Right ventricle myocardium superior (tissue), 1 donor: ENCODE results near the gene TTC28. TPM values are rescaled to one million over a fixed set of nuclear protein-coding genes. Genes with fewer than 3 reads are reported as not detected.
"Not testable (repeated sequence)": the region's sequence is repeated elsewhere in the genome, so short reads cannot be mapped to it uniquely, and the experiment has no call there.

Experiments used
- ATAC-seq: fragments of 200-7000 bp; cut with Tn5 transposase; one replicate; pipeline ENCODE4 v1.9.1; 2020; ENCODE audit warnings: mild to moderate bottlenecking; ENCODE audit not compliant: poor library complexity
- DNase-seq: peaks from one replicate; pipeline ENCODE4 v3.0.0-alpha.2; 2020
- intact Hi-C: fragments of 100-400 bp; cut with DNase I; formaldehyde crosslinking; loops from one replicate; pipeline ENCODE4 v1.11.2; 2022
- total RNA-seq: library from RNA; stranded (reverse); fragmentation: NEBNext Ultra II Directional; extraction: Animal tissue kit (Norgen Biotek cat#: 25700); gene quantifications from one replicate; pipeline ENCODE4 v1.2.1, GENCODE V29; 2021
- donor health status: DM: no; HTN: yes; CAD: no; lungs with severe emphysema.

Gene TTC28
- total RNA-seq, 1 donor from 2014 or later = 12.2 TPM

GRCh38 chr22:28473258-28473657, 206.4 kb downstream of the TTC28 start:
- intact Hi-C loops = no loop called here
- ATAC-seq (no peak), DNase-seq (no peak)

DNA sequence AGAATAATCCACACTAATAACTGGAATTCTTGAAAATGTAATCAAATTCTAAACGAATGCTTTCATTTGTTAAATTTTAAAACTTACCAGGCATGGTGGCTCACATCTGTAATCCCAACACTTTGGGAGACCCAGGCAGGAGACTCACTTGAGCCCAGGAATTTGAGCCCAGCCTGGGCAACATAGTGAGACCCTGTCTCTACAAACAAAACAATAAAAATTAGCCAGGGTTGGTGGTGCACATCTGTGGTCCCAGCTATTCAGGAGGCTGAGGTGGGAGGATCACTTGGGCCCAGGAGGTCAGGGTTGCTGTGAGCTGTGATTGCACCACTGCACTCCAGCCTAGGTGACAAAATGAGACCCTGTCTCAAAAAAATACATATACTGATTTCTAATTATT, 212.6 kb downstream of the TTC28 start:
- DNase-seq, intact Hi-C loops, ATAC-seq: not testable (repeated sequence)

- ATAC-seq (no peak), DNase-seq (no peak)
- intact Hi-C loops = no loop called here
These were observed 213.2 kb downstream of the TTC28 start for GRCh38 chr22:28466399-28466798.

- ATAC-seq = no peak
- intact Hi-C loops = no loop called here
These were observed 213.8 kb downstream of the TTC28 start for GRCh38 chr22:28465841-28466240.

DNA sequence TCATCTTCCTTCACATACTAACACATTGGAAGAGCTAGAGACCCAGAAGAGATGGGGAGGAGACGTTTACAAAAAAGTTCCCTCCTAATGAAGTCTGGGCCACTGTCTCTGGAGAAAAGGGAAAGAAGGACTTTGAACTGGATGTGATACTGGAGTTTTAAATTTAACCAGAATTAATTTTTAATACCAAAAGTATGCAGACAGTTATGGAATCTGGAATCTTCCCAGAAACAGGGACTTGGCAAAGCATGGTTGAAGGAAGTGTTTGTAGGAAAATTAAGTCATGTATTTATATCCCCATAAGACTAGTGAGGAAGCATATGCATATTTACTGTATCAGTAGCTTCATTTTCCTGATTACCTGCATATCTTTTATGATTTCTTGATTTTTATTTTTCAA, 215.5 kb downstream of the TTC28 start:
- ATAC-seq = no peak
- intact Hi-C loops = no loop called here
- no peak for DNase-seq

More at GRCh38 chr22:28465841-28466240, 213.8 kb downstream of the TTC28 start:
- no peak for DNase-seq

- DNase-seq, intact Hi-C loops, ATAC-seq: not testable (repeated sequence)
These were observed 216.2 kb downstream of the TTC28 start for GRCh38 chr22:28463408-28463807.

DNA sequence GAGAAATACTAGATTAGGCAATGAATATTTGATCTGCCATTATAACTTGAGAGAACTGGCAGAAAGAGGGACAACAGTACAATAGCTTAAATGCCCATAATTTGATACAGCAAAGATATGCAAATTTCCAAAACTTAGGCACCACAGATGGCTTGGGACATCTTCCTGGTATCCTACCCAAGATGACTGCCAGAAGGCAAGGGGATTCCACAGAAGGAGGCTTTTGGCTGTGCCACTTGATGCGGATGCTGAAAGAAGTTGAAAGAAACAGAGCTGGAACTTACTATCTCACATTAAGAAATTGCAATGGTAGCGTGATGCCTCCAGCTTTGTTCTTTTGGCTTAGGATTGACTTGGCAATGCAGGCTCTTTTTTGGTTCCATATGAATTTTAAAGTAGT, 216.7 kb downstream of the TTC28 start:
- no peak for DNase-seq
- intact Hi-C loops = no loop called here
- ATAC-seq = no peak

GRCh38 chr22:28462041-28462440, 217.6 kb downstream of the TTC28 start:
- intact Hi-C loops = no loop called here
- DNase-seq = no peak
- no peak for ATAC-seq

- DNase-seq = no peak
- intact Hi-C loops = no loop called here
- no peak for ATAC-seq
These were observed 225.1 kb downstream of the TTC28 start for GRCh38 chr22:28454431-28455064.

DNA sequence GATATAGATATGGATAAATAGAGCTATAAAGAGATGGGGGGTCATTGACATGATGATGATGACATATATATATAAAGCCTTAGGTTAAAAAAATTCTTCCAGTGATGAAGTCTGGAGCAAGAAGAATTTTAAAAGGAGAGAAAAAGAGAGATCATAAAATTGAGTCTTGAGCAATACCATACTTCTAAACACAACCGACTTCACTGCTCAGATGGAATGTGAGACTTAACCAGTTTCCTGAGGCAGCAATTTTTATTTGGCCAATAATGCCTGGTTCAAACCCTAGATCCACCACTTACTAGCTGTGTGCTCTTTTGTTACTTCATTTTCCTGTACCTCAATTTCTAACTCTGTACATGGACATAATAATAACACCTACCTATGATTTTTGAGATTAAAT, 229.5 kb downstream of the TTC28 start:
- DNase-seq (no peak), ATAC-seq (no peak)
- intact Hi-C loops = no loop called here

GRCh38 chr22:28449041-28449440, 230.6 kb downstream of the TTC28 start:
- DNase-seq = no peak
- no peak for ATAC-seq
- intact Hi-C loops = loop anchor here (10.0 kb wide), 2 partner anchors 184 to 394 kb away; no protein-coding TSS in a partner anchor

DNA sequence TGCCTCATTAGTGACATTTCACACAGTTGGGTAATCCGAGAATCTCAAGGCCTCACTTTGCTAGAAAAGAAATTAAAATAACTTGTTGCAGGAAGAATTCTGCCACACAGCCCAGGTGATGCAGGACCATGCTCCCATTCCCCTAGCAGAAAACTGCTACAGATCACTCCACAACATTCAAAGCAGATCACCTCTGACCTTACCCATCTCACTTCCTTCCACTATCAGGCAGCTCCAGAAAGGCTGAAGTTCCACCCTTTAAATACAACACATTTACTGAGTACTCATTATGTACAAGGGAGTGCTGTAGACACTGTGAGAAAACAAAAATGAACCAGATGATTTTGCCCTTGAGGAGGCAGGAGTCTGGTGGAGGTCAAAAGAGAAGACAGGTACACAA, 231.0 kb downstream of the TTC28 start:
- intact Hi-C loops = loop anchor here (10.0 kb wide), 2 partner anchors 184 to 394 kb away; no protein-coding TSS in a partner anchor
- DNase-seq (no peak), ATAC-seq (no peak)

GRCh38 chr22:28444659-28445058, 235.0 kb downstream of the TTC28 start:
- intact Hi-C loops = loop anchor here (10.0 kb wide), 2 partner anchors 180 to 390 kb away; no protein-coding TSS in a partner anchor
- DNase-seq (no peak), ATAC-seq (no peak)

- ATAC-seq (peak; percentile 90), DNase-seq (peak; percentile 76)
- intact Hi-C loops = loop anchor here (10.0 kb wide), 2 partner anchors 179 to 389 kb away; no protein-coding TSS in a partner anchor
These were observed 236.1 kb downstream of the TTC28 start for GRCh38 chr22:28443526-28443876.

- ATAC-seq (peak; percentile 63), DNase-seq (peak; percentile 53)
- intact Hi-C loops = loop anchor here (10.0 kb wide), 2 partner anchors 178 to 388 kb away; no protein-coding TSS in a partner anchor
These were observed 236.7 kb downstream of the TTC28 start for GRCh38 chr22:28442711-28443525.

GRCh38 chr22:28442264-28442710, 237.4 kb downstream of the TTC28 start:
- ATAC-seq (peak; percentile 94), DNase-seq (peak; percentile 88)
- intact Hi-C loops = loop anchor here (10.0 kb wide), 2 partner anchors 177 to 387 kb away; no protein-coding TSS in a partner anchor

DNA sequence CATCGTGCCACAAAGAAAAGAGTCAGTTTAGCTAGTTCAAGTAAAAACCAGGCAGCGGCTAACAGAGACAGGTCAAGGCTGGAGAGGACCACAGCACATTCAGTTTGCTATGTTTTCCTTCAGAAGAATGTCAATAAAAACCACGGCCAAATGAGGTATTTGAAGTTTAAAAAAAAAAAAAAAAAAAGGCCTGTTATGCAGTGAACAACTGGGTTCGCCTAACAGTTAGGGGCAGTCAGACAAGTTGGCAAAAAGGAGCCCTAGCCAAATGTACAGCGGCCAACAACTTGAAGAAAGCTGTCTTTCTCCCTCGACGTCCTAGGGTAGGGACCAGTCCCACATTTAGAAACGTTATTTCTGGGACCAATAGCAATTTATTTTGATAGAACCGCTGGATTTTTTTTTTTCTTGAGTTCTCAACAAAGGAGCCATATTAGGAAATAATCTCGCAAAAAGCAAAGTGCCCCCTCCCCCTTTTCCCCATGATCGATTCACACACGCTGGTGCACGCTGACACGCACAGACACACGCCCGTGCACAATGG, 237.8 kb downstream of the TTC28 start:
- DNase-seq (no peak), ATAC-seq (no peak)
- intact Hi-C loops = loop anchor here (10.0 kb wide), 2 partner anchors 177 to 387 kb away; no protein-coding TSS in a partner anchor

GRCh38 chr22:28440592-28441390, 238.8 kb downstream of the TTC28 start:
- intact Hi-C loops = loop anchor here (10.0 kb wide), 2 partner anchors 176 to 386 kb away; no protein-coding TSS in a partner anchor
- ATAC-seq = no peak
- DNase-seq = no peak
